Transverse colon (tissue), 4 donors: Measurements from ENCODE around the gene AUNIP. TPM values are rescaled to one million over a fixed set of nuclear protein-coding genes. Genes with fewer than 3 reads are reported as not detected.

Experiments
- DNase-seq: peaks from one replicate; pipeline ENCODE4 v3.0.0-alpha.2; 2019
- H3K27ac ChIP-seq, 4 donors: fragments of 200-600 bp; sonication (generic); 2 replicates each; pipeline ENCODE4 v1.5.1; 2016 to 2018; ENCODE audit warnings: inconsistent platforms in 4 of 4
- H3K27me3 ChIP-seq: fragments of 200-600 bp; sonication (generic); 2 replicates; pipeline ENCODE4 v1.5.1; 2017; ENCODE audit warnings: inconsistent platforms
- H3K36me3 ChIP-seq, 4 donors: fragments of 200-600 bp; sonication (generic); 2 replicates each; pipeline ENCODE4 v1.5.1; 2017 to 2019; ENCODE audit warnings: inconsistent platforms in 4 of 4
- H3K4me1 ChIP-seq, 4 donors: fragments of 200-600 bp; sonication (generic); 2 replicates each; pipeline ENCODE4 v1.5.1; 2017 to 2020; ENCODE audit warnings: inconsistent platforms in 4 of 4
- H3K4me3 ChIP-seq, 4 donors: fragments of 200-600 bp; sonication (generic); 1 replicate in 1 of 4; 2 replicates in 3 of 4; pipeline versions ENCODE4 v1.5.1 to v1.6.1; 2017 to 2019; ENCODE audit warnings: inconsistent platforms in 4 of 4
- H3K9me3 ChIP-seq, 2 donors: fragments of 200-600 bp; sonication (generic); 2 replicates each; pipeline ENCODE4 v1.5.1; 2017 to 2019; ENCODE audit warnings: inconsistent platforms in 2 of 2
- EP300 ChIP-seq: sonication (generic); formaldehyde crosslinking; IDR thresholded peaks from one replicate; pipeline ENCODE4 v1.6.1; 2017; ENCODE audit warnings: antibody characterized with exemption, low read depth
- POLR2A ChIP-seq: fragments of 450-650 bp; IDR thresholded peaks from one replicate; pipeline ENCODE4 v1.6.1; 2016; ENCODE audit warnings: antibody characterized with exemption, mild to moderate bottlenecking, moderate library complexity
- POLR2AphosphoS5 ChIP-seq, 3 donors: sonication (generic); formaldehyde crosslinking; IDR thresholded peaks; one replicate each; pipeline ENCODE4 v1.6.1; 2016; ENCODE audit warnings: antibody characterized with exemption in 3 of 3
- WGBS, 2 donors: methylation state at CpG; one replicate each; pipeline ENCODE4 v1.1.5; 2018; ENCODE audit warnings: low coverage in 1 of 2; 5-methylcytosine and 5-hydroxymethylcytosine counted together
- in situ Hi-C, 4 donors: fragments of 200-750 bp; cut with MboI; loops; one replicate each; pipeline versions ENCODE4 v1.15.0 to v1.15.1; 2017; ENCODE audit warnings: low sequenced_read_pairs in 3 of 4, low pct_ligation_motif_present in 1 of 4, low pct_unique_long_range_greater_than_20kb in 1 of 4
- intact Hi-C: fragments of 100-400 bp; cut with DNase I; formaldehyde crosslinking; loops from one replicate; pipeline ENCODE4 v1.15.1; 2023; ENCODE audit warnings: low total_unique reads
- total RNA-seq, 4 donors: library from RNA; depleted of rRNA; stranded (reverse); fragments of >200 nt; gene quantifications; one replicate each; pipeline ENCODE4 v1.1.0, GENCODE V29; 2016
- TF ChIP-seq, protein P1 (sequence below), 5 experiments: fragments of 200-600 bp in 3 of 5; fragments of 450-650 bp in 2 of 5; sonication (generic) in 3 of 5; IDR thresholded peaks; 1 replicate in 2 of 5; 2 replicates in 3 of 5; pipeline ENCODE4 v1.5.1; 2016 to 2017; ENCODE audit warnings: antibody characterized with exemption in 5 of 5, inconsistent platforms in 3 of 5, mild to moderate bottlenecking in 2 of 5, moderate library complexity in 1 of 5

The AUNIP gene
- total RNA-seq, 4 donors from 2014 or later: 0.41 TPM; not detected in 3

DNA sequence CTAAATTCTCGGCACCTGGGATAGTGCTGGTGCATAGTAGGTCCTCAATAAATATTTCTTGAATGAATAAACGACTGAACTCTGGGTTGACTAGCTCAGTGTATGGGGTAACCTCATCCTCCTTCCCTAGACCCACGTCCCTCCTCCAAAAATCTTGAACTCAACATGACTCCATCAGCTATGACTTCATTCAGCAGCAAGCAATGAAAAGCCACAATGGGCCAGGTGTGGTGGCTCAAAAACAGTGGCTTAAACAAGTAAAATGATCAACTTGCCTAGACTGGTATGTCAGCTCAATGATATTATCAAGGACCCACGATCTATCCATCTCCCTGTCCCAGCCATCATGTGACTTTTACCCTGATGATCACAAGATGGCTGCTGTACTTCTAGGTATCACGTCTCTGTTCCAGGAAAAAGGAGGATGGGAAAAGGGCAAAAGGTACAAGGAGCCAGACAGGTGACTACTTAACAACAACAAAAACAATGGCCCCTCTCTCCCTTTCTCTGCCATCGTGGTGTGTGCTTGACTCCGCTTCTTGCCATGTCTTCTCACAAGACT is 29.2 kb upstream of the AUNIP start:
- no peak for DNase-seq
- 63 to 82% methylated on average over 3 to 7 of the region's 7 CpGs for WGBS, 2 donors

DNA sequence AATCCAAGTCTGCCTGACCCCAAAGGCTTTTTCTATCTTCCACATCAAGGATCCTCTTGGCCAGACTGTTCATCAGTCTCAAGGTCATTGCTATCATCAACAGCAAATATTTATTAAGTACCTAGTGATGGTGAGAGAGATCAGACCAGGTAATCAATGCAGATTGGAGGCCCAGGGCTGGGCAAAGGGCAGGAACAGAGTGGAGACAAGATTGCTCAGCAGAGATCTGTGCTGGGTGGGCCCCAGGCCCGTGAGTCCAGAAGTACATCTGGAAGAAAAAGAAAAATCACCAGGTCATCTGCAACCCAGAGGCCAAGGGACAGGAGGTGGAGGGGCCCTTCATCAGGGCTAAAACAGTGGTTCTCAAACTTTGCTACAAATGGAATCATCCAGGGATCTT is 26.3 kb upstream of the AUNIP start:
- intact Hi-C loops: no loop called here
- WGBS, 2 donors: 86% methylated on average over 1 of the region's 1 CpG; no CpG with 5 or more reads in 1 of the 2 donors
- H3K4me1 ChIP-seq: peaks cover 5 to 11% (median 8%) of the 10 kb centered on the region in 4 donors
- H3K36me3 ChIP-seq: no peaks in the 10 kb centered on the region
- H3K27me3 ChIP-seq: no peaks in the 10 kb centered on the region
- H3K4me3 ChIP-seq: no peak overlapping the region
- in situ Hi-C loops: no loop called here
- no peak for DNase-seq
- no peak overlapping the region for H3K27ac ChIP-seq
- TF ChIP-seq POLR2A (no peak), EP300 (no peak), POLR2AphosphoS5 (IDR thresholded peaks at IDR 0.05) (no peak)
- TF ChIP-seq, protein P1, sequence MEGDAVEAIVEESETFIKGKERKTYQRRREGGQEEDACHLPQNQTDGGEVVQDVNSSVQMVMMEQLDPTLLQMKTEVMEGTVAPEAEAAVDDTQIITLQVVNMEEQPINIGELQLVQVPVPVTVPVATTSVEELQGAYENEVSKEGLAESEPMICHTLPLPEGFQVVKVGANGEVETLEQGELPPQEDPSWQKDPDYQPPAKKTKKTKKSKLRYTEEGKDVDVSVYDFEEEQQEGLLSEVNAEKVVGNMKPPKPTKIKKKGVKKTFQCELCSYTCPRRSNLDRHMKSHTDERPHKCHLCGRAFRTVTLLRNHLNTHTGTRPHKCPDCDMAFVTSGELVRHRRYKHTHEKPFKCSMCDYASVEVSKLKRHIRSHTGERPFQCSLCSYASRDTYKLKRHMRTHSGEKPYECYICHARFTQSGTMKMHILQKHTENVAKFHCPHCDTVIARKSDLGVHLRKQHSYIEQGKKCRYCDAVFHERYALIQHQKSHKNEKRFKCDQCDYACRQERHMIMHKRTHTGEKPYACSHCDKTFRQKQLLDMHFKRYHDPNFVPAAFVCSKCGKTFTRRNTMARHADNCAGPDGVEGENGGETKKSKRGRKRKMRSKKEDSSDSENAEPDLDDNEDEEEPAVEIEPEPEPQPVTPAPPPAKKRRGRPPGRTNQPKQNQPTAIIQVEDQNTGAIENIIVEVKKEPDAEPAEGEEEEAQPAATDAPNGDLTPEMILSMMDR (IDR thresholded peaks at IDR 0.05): no peak
- H3K9me3 ChIP-seq: no peaks in the 10 kb centered on the region

More for the DNA sequence above, 29.2 kb upstream of the AUNIP start:
- Histone ChIP-seq H3K36me3 (no peaks in the 10 kb centered on the region), H3K27ac (no peak overlapping the region), H3K4me1 (peaks cover 5 to 30% (median 14%) of the 10 kb centered on the region in 4 donors), H3K4me3 (no peak overlapping the region), H3K27me3 (no peaks in the 10 kb centered on the region), H3K9me3 (no peaks in the 10 kb centered on the region)
- in situ Hi-C loops (no loop called here), intact Hi-C loops (no loop called here)
- TF ChIP-seq, protein P1 (IDR thresholded peaks at IDR 0.05): no peak
- TF ChIP-seq EP300 (no peak), POLR2AphosphoS5 (IDR thresholded peaks at IDR 0.05) (no peak), POLR2A (no peak)

DNA sequence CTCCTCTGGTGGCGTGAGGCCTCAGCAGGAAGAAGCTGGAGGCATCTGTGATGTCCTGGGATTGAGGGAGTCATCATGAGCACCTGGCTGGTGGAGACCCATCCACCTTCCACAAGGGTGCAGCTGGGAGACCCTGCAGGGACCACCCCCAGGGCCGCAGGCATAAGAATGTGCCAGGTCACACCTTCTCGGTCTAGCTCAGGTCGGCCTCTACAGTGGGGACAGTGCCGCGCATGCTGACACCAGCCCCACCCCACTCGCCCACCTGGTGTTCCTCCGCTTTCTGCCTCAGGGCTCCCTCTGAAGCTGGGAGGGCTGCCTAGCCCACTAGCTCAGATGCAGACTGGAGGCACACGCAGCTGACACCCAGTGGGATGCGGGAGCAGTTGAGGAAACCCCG is 22.0 kb upstream of the AUNIP start:
- in situ Hi-C loops: no loop called here
- WGBS, 2 donors: 92% methylated on average over 11 of the region's 11 CpGs; no CpG with 5 or more reads in 1 of the 2 donors

DNA sequence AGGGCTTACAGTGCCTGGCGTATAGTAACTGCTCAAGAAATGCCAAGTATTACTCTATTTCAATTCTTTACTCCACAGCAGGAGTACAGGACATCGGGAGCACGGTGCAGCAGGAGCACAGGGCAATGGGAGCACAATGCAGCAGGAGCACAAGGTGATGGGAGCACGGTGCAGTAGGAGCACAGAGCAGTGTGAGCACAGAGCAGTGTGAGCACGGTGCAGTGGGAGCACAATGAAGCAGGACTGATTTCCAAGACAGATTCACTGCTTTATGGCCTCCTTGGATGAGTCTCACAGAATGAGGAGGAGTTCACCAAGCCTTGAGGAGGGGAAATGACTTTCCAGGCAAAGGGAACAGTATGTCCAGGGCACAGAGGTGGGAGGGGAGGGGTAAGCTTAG is 21.3 kb upstream of the AUNIP start:
- Histone ChIP-seq H3K4me1 (peaks cover 0 to 8% (median 4%) of the 10 kb centered on the region in 4 donors), H3K27me3 (no peaks in the 10 kb centered on the region), H3K27ac (no peak overlapping the region), H3K36me3 (no peaks in the 10 kb centered on the region), H3K4me3 (no peak overlapping the region), H3K9me3 (no peaks in the 10 kb centered on the region)
- DNase-seq: no peak
- in situ Hi-C loops: no loop called here
- 89 to 94% methylated on average over 5 of the region's 5 CpGs for WGBS, 2 donors
- intact Hi-C loops: no loop called here
- TF ChIP-seq POLR2A (no peak), POLR2AphosphoS5 (IDR thresholded peaks at IDR 0.05) (no peak), EP300 (no peak)
- TF ChIP-seq, protein P1 (IDR thresholded peaks at IDR 0.05): no peak

More for the DNA sequence above, 22.0 kb upstream of the AUNIP start:
- H3K27ac ChIP-seq: no peak overlapping the region
- no peaks in the 10 kb centered on the region for H3K36me3 ChIP-seq
- H3K27me3 ChIP-seq: no peaks in the 10 kb centered on the region
- no peaks in the 10 kb centered on the region for H3K9me3 ChIP-seq
- intact Hi-C loops: no loop called here
- TF ChIP-seq POLR2A (no peak), EP300 (no peak), POLR2AphosphoS5 (IDR thresholded peaks at IDR 0.05) (no peak)
- TF ChIP-seq, protein P1 (IDR thresholded peaks at IDR 0.05): no peak
- DNase-seq: no peak
- H3K4me3 ChIP-seq: no peak overlapping the region
- peaks cover 0 to 1% (median under 1%) of the 10 kb centered on the region in 4 donors for H3K4me1 ChIP-seq
